GM19397 (cell line): ENCODE results near the gene TMEM132D.
"Not testable (repeated sequence)": the region's sequence is repeated elsewhere in the genome, so short reads cannot be mapped to it uniquely, and the experiment has no call there.

Source experiments
- ATAC-seq: cut with Tn5 transposase; IDR thresholded peaks from one replicate; pipeline ENCODE4 v1.9.1; 2021; ENCODE audit warnings: mild to moderate bottlenecking, moderate library complexity; ENCODE audit not compliant: unreplicated experiment

TMEM132D gene

GRCh38 chr12:129081755-129082250 is 822.0 kb downstream of the TMEM132D start:
- no peak for ATAC-seq

- no peak for ATAC-seq
These were observed 823.0 kb downstream of the TMEM132D start for GRCh38 chr12:129080821-129081220.

GRCh38 chr12:129080391-129080790 is 823.4 kb downstream of the TMEM132D start:
- ATAC-seq = no peak

GRCh38 chr12:129079719-129080118 is 824.1 kb downstream of the TMEM132D start:
- ATAC-seq = no peak

GRCh38 chr12:129076441-129077320 is 827.1 kb downstream of the TMEM132D start:
- no peak for ATAC-seq

GRCh38 chr12:129075460-129076208 is 828.2 kb downstream of the TMEM132D start:
- no peak for ATAC-seq

GRCh38 chr12:129074379-129074778 is 829.4 kb downstream of the TMEM132D start:
- no peak for ATAC-seq

- ATAC-seq = no peak
These were observed 830.5 kb downstream of the TMEM132D start for GRCh38 chr12:129073157-129073915.

GRCh38 chr12:129071362-129071761 is 832.5 kb downstream of the TMEM132D start:
- no peak for ATAC-seq

GRCh38 chr12:129069886-129070285 is 833.9 kb downstream of the TMEM132D start:
- ATAC-seq = no peak

GRCh38 chr12:129068684-129069083 is 835.1 kb downstream of the TMEM132D start:
- ATAC-seq = no peak

- ATAC-seq = no peak
These were observed 836.3 kb downstream of the TMEM132D start for GRCh38 chr12:129067491-129067890.

GRCh38 chr12:129064209-129064855 is 839.5 kb downstream of the TMEM132D start:
- ATAC-seq = no peak

- ATAC-seq = no peak
These were observed 840.2 kb downstream of the TMEM132D start for GRCh38 chr12:129063600-129063999.

- no peak for ATAC-seq
These were observed 850.6 kb downstream of the TMEM132D start for GRCh38 chr12:129053232-129053631.

- no peak for ATAC-seq
These were observed 851.5 kb downstream of the TMEM132D start for GRCh38 chr12:129052373-129052772.

- ATAC-seq = no peak
These were observed 853.9 kb downstream of the TMEM132D start for GRCh38 chr12:129049917-129050316.

GRCh38 chr12:129043334-129043733 is 860.5 kb downstream of the TMEM132D start:
- ATAC-seq = not testable (repeated sequence)

- ATAC-seq = no peak
These were observed 867.7 kb downstream of the TMEM132D start for GRCh38 chr12:129036135-129036534.

GRCh38 chr12:129034558-129035289 is 869.1 kb downstream of the TMEM132D start:
- no peak for ATAC-seq
